ENCODE measurements around the gene KAZN.

The KAZN gene

DNA sequence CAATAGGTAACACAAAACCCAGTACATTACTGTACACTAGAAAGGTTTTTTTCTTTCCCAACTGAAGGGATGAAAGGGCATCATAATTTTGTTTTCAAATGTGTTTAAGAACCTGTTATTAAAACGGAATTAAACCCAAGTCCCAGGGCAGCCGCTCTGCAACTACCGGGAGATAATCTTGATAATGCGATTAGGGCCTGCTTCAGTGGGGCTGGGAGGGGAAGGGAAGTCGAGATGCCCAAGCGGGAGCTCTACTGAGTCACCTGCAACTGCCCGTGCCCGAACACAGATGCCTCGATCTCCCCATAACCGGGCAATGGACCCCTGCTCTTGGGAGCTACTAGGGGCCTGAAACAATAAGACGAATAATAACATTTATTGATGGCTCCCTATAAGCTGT, 61.4 kb downstream of the KAZN start:
- ChIA-PET CTCF (no interaction called here), POLR2A (no interaction called here)
- Histone ChIP-seq H3K36me3 (ENCODE audit: control insufficient read depth in 2 of 2, insufficient read depth in 1 of 2, low read length in 2 of 2) (no peaks in the 10 kb centered on the region), H3K4me1 (ENCODE audit: control insufficient read depth, insufficient read depth, low read length) (no peaks in the 10 kb centered on the region), H3K9me3 (ENCODE audit: control insufficient read depth, insufficient read depth, low read depth, low read length) (no peaks in the 10 kb centered on the region), H3K4me3 (ENCODE audit: low read depth, low read length) (no peak overlapping the region), H3K27ac (ENCODE audit: extremely low read depth, low read depth, low read length) (no peak overlapping the region)
- TF ChIP-seq ZNF510 (tag by site-specific recombination; IDR thresholded peaks at IDR 0.05; ENCODE audit: insufficient replicate concordance): no peak
- TF ChIP-seq YY2 (tag by site-specific recombination; IDR thresholded peaks at IDR 0.05): no peak
- no peak for TF ChIP-seq EGR2 (tag by site-specific recombination; IDR thresholded peaks at IDR 0.05; ENCODE audit: low read depth)
- TF ChIP-seq, protein P1, sequence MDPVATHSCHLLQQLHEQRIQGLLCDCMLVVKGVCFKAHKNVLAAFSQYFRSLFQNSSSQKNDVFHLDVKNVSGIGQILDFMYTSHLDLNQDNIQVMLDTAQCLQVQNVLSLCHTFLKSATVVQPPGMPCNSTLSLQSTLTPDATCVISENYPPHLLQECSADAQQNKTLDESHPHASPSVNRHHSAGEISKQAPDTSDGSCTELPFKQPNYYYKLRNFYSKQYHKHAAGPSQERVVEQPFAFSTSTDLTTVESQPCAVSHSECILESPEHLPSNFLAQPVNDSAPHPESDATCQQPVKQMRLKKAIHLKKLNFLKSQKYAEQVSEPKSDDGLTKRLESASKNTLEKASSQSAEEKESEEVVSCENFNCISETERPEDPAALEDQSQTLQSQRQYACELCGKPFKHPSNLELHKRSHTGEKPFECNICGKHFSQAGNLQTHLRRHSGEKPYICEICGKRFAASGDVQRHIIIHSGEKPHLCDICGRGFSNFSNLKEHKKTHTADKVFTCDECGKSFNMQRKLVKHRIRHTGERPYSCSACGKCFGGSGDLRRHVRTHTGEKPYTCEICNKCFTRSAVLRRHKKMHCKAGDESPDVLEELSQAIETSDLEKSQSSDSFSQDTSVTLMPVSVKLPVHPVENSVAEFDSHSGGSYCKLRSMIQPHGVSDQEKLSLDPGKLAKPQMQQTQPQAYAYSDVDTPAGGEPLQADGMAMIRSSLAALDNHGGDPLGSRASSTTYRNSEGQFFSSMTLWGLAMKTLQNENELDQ (tag by site-specific recombination; IDR thresholded peaks at IDR 0.05; ENCODE audit: low read depth): no peak
- no peak for TF ChIP-seq ZNF701 (tag by site-specific recombination; IDR thresholded peaks at IDR 0.05)
- TF ChIP-seq, protein P2, sequence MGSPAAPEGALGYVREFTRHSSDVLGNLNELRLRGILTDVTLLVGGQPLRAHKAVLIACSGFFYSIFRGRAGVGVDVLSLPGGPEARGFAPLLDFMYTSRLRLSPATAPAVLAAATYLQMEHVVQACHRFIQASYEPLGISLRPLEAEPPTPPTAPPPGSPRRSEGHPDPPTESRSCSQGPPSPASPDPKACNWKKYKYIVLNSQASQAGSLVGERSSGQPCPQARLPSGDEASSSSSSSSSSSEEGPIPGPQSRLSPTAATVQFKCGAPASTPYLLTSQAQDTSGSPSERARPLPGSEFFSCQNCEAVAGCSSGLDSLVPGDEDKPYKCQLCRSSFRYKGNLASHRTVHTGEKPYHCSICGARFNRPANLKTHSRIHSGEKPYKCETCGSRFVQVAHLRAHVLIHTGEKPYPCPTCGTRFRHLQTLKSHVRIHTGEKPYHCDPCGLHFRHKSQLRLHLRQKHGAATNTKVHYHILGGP (tag by site-specific recombination; IDR thresholded peaks at IDR 0.05): no peak
- TF ChIP-seq, protein P3, sequence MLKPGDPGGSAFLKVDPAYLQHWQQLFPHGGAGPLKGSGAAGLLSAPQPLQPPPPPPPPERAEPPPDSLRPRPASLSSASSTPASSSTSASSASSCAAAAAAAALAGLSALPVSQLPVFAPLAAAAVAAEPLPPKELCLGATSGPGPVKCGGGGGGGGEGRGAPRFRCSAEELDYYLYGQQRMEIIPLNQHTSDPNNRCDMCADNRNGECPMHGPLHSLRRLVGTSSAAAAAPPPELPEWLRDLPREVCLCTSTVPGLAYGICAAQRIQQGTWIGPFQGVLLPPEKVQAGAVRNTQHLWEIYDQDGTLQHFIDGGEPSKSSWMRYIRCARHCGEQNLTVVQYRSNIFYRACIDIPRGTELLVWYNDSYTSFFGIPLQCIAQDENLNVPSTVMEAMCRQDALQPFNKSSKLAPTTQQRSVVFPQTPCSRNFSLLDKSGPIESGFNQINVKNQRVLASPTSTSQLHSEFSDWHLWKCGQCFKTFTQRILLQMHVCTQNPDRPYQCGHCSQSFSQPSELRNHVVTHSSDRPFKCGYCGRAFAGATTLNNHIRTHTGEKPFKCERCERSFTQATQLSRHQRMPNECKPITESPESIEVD (tag by site-specific recombination; IDR thresholded peaks at IDR 0.05): no peak
- no peak for TF ChIP-seq MYNN (tag by site-specific recombination; IDR thresholded peaks at IDR 0.05; ENCODE audit: borderline replicate concordance)
- TF ChIP-seq, protein P4, sequence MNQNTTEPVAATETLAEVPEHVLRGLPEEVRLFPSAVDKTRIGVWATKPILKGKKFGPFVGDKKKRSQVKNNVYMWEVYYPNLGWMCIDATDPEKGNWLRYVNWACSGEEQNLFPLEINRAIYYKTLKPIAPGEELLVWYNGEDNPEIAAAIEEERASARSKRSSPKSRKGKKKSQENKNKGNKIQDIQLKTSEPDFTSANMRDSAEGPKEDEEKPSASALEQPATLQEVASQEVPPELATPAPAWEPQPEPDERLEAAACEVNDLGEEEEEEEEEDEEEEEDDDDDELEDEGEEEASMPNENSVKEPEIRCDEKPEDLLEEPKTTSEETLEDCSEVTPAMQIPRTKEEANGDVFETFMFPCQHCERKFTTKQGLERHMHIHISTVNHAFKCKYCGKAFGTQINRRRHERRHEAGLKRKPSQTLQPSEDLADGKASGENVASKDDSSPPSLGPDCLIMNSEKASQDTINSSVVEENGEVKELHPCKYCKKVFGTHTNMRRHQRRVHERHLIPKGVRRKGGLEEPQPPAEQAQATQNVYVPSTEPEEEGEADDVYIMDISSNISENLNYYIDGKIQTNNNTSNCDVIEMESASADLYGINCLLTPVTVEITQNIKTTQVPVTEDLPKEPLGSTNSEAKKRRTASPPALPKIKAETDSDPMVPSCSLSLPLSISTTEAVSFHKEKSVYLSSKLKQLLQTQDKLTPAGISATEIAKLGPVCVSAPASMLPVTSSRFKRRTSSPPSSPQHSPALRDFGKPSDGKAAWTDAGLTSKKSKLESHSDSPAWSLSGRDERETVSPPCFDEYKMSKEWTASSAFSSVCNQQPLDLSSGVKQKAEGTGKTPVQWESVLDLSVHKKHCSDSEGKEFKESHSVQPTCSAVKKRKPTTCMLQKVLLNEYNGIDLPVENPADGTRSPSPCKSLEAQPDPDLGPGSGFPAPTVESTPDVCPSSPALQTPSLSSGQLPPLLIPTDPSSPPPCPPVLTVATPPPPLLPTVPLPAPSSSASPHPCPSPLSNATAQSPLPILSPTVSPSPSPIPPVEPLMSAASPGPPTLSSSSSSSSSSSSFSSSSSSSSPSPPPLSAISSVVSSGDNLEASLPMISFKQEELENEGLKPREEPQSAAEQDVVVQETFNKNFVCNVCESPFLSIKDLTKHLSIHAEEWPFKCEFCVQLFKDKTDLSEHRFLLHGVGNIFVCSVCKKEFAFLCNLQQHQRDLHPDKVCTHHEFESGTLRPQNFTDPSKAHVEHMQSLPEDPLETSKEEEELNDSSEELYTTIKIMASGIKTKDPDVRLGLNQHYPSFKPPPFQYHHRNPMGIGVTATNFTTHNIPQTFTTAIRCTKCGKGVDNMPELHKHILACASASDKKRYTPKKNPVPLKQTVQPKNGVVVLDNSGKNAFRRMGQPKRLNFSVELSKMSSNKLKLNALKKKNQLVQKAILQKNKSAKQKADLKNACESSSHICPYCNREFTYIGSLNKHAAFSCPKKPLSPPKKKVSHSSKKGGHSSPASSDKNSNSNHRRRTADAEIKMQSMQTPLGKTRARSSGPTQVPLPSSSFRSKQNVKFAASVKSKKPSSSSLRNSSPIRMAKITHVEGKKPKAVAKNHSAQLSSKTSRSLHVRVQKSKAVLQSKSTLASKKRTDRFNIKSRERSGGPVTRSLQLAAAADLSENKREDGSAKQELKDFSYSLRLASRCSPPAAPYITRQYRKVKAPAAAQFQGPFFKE (tag by site-specific recombination; IDR thresholded peaks at IDR 0.05; ENCODE audit: borderline replicate concordance): no peak
- TF ChIP-seq ZFP69B (tag by site-specific recombination; IDR thresholded peaks at IDR 0.05): no peak
- TF ChIP-seq, protein P5, sequence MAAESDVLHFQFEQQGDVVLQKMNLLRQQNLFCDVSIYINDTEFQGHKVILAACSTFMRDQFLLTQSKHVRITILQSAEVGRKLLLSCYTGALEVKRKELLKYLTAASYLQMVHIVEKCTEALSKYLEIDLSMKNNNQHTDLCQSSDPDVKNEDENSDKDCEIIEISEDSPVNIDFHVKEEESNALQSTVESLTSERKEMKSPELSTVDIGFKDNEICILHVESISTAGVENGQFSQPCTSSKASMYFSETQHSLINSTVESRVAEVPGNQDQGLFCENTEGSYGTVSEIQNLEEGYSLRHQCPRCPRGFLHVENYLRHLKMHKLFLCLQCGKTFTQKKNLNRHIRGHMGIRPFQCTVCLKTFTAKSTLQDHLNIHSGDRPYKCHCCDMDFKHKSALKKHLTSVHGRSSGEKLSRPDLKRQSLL (tag by site-specific recombination; IDR thresholded peaks at IDR 0.05): no peak
- TF ChIP-seq SP3 (tag by site-specific recombination; IDR thresholded peaks at IDR 0.05): no peak
- no peak for TF ChIP-seq IKZF3 (tag by site-specific recombination; IDR thresholded peaks at IDR 0.05)
- TF ChIP-seq, protein P6, sequence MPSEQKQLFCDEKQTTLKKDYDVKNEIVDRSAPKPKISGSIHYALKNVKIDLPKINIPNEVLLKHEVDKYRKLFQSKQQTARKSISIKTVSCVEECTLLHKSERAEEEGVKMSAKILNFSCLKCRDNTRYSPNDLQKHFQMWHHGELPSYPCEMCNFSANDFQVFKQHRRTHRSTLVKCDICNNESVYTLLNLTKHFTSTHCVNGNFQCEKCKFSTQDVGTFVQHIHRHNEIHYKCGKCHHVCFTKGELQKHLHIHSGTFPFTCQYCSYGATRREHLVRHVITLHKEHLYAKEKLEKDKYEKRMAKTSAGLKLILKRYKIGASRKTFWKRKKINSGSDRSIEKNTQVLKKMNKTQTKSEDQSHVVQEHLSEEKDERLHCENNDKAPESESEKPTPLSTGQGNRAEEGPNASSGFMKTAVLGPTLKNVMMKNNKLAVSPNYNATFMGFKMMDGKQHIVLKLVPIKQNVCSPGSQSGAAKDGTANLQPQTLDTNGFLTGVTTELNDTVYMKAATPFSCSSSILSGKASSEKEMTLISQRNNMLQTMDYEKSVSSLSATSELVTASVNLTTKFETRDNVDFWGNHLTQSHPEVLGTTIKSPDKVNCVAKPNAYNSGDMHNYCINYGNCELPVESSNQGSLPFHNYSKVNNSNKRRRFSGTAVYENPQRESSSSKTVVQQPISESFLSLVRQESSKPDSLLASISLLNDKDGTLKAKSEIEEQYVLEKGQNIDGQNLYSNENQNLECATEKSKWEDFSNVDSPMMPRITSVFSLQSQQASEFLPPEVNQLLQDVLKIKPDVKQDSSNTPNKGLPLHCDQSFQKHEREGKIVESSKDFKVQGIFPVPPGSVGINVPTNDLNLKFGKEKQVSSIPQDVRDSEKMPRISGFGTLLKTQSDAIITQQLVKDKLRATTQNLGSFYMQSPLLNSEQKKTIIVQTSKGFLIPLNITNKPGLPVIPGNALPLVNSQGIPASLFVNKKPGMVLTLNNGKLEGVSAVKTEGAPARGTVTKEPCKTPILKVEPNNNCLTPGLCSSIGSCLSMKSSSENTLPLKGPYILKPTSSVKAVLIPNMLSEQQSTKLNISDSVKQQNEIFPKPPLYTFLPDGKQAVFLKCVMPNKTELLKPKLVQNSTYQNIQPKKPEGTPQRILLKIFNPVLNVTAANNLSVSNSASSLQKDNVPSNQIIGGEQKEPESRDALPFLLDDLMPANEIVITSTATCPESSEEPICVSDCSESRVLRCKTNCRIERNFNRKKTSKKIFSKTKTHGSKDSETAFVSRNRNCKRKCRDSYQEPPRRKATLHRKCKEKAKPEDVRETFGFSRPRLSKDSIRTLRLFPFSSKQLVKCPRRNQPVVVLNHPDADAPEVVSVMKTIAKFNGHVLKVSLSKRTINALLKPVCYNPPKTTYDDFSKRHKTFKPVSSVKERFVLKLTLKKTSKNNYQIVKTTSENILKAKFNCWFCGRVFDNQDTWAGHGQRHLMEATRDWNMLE (tag by site-specific recombination; conservative IDR thresholded peaks at IDR 0.05; ENCODE audit: low read depth): no peak
- TF ChIP-seq, protein P7, sequence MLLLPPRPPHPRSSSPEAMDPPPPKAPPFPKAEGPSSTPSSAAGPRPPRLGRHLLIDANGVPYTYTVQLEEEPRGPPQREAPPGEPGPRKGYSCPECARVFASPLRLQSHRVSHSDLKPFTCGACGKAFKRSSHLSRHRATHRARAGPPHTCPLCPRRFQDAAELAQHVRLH (tag by site-specific recombination; IDR thresholded peaks at IDR 0.05): no peak
- TF ChIP-seq, protein P8, sequence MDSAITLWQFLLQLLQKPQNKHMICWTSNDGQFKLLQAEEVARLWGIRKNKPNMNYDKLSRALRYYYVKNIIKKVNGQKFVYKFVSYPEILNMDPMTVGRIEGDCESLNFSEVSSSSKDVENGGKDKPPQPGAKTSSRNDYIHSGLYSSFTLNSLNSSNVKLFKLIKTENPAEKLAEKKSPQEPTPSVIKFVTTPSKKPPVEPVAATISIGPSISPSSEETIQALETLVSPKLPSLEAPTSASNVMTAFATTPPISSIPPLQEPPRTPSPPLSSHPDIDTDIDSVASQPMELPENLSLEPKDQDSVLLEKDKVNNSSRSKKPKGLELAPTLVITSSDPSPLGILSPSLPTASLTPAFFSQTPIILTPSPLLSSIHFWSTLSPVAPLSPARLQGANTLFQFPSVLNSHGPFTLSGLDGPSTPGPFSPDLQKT (IDR thresholded peaks at IDR 0.05; ENCODE audit: borderline replicate concordance, low read depth, low read length): no peak

Measured in HEK293 (cell line).